DND-41 (cell line): Measurements from ENCODE around the gene LIMK2.
"Not testable (repeated sequence)": the region's sequence is repeated elsewhere in the genome, so short reads cannot be mapped to it uniquely, and the experiment has no call there.

ENCODE experiments used
- CTCF ChIP-seq: IDR thresholded peaks from 2 replicates; pipeline ENCODE4 v1.5.1; 2012; ENCODE audit warnings: borderline replicate concordance, low read length, moderate library complexity, mild to moderate bottlenecking; ENCODE audit not compliant: poor library complexity, severe bottlenecking; ENCODE audit errors: extremely low read depth
- EZH2 ChIP-seq: IDR thresholded peaks from 3 replicates; pipeline ENCODE4 v1.6.1; 2012; ENCODE audit warnings: borderline replicate concordance, low read depth, mild to moderate bottlenecking, moderate library complexity, low read length, inconsistent platforms; ENCODE audit not compliant: severe bottlenecking

- not testable (repeated sequence) for TF ChIP-seq EZH2, CTCF
Observed at GRCh38 chr22:31236044-31236443, 23.9 kb downstream of the LIMK2 start.
